OCI-LY3 (cell line): ENCODE measurements around the gene CREBBP.

Experiments used
- H2AFZ ChIP-seq: fragments of 200-600, 300-600 bp; shearing (Covaris generic); 2 replicates; pipeline ENCODE4 v1.6.0; 2014; ENCODE audit warnings: antibody characterized with exemption, low read depth, low read length
- H3K27ac ChIP-seq: fragments of 200-600, 300-600 bp; sonication (generic); 2 replicates; pipeline ENCODE4 v1.5.1; 2014; ENCODE audit warnings: mild to moderate bottlenecking, low read length, moderate library complexity, mixed read lengths
- H3K27me3 ChIP-seq: fragments of 200-600, 300-600 bp; sonication (generic); 2 replicates; pipeline ENCODE4 v1.6.1; 2014; ENCODE audit warnings: low read depth, low read length, mixed read lengths
- H3K36me3 ChIP-seq: fragments of 200-600, 300-600 bp; sonication (generic); replicated peaks from 2 replicates; pipeline ENCODE3; 2014; ENCODE audit warnings: low read depth, low read length, mixed read lengths
- H3K4me1 ChIP-seq: fragments of 300-600, 200-600 bp; sonication (generic); 2 replicates; pipeline ENCODE4 v1.6.1; 2014; ENCODE audit warnings: low read length, mixed read lengths
- H3K4me2 ChIP-seq: fragments of 200-600, 300-600 bp; sonication (generic); 2 replicates; pipeline ENCODE4 v1.6.1; 2014; ENCODE audit warnings: low read length, mixed read lengths
- H3K4me3 ChIP-seq: fragments of 300-600, 200-600 bp; sonication (generic); 2 replicates; pipeline ENCODE4 v1.5.1; 2014; ENCODE audit warnings: antibody characterized with exemption, mild to moderate bottlenecking, low read length, moderate library complexity
- H3K79me2 ChIP-seq: fragments of 300-600, 200-600 bp; shearing (Covaris generic); 2 replicates; pipeline ENCODE4 v1.6.1; 2014; ENCODE audit warnings: mild to moderate bottlenecking, low read length, mixed read lengths
- H3K9ac ChIP-seq: fragments of 300-600, 200-600 bp; shearing (Covaris generic); 2 replicates; pipeline ENCODE4 v1.6.0; 2014; ENCODE audit warnings: mild to moderate bottlenecking, low read length, moderate library complexity
- H3K9me3 ChIP-seq: fragments of 200-600, 300-600 bp; shearing (Covaris generic); 2 replicates; pipeline ENCODE4 v1.6.1; 2014; ENCODE audit warnings: low read length, mixed read lengths; ENCODE audit not compliant: insufficient read depth
- H4K20me1 ChIP-seq: fragments of 200-600, 300-600 bp; sonication (generic); 2 replicates; pipeline ENCODE4 v1.6.1; 2016; ENCODE audit warnings: low read length, mixed read lengths; ENCODE audit not compliant: insufficient read depth
- CTCF ChIP-seq: fragments of 200-600, 300-600 bp; sonication (generic); IDR thresholded peaks from 2 replicates; pipeline ENCODE4 v1.5.1; 2014; ENCODE audit warnings: antibody characterized with exemption, low read length, low read depth
- EZH2phosphoT487 ChIP-seq: fragments of 200-600 bp; shearing (Covaris generic); IDR thresholded peaks from 2 replicates; pipeline ENCODE4 v1.6.1; 2018; ENCODE audit warnings: antibody characterized with exemption, mixed run types, low read depth

The CREBBP gene

DNA sequence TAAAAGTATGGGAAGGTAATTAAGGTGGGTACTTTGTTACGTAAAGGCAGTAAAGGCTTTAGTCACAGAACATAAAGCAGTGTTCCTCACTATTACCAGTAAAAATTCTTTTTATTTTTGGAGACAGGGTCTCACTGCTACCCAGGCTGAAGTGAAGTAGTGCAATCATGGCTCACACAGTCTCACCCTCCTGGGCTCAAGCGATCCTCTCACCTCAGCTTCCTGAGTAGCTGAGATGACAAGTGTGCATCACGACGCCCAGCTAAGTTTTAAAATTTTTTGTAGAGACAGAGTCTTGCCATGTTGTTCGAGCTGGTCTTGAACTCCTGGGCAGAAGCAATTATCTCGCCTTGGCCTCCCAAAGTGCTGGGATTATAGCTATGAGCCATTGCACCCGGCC lies 80.5 kb downstream of the CREBBP start:
- Histone ChIP-seq H3K4me3 (no peak overlapping the region), H3K9me3 (no peaks in the 10 kb centered on the region), H4K20me1 (peaks cover 75% of the 10 kb centered on the region), H3K27me3 (0 out of 2 replicates have a peak, but pooled peaks cover 6% of the 10 kb centered on the region), H3K4me2 (no peak overlapping the region), H3K36me3 (no peaks in the 10 kb centered on the region), H3K27ac (no peak overlapping the region), H3K4me1 (peaks cover 24% of the 10 kb centered on the region), H3K9ac (no peak overlapping the region), H2AFZ (no peak overlapping the region), H3K79me2 (peaks cover 69% of the 10 kb centered on the region)
- TF ChIP-seq CTCF (no peak), EZH2phosphoT487 (no peak)

GRCh38 chr16:3799354-3799753 lies 81.2 kb downstream of the CREBBP start:
- H3K36me3 ChIP-seq = no peaks in the 10 kb centered on the region
- H3K9me3 ChIP-seq = no peaks in the 10 kb centered on the region
- no peak overlapping the region for H3K4me2 ChIP-seq
- no peak overlapping the region for H3K27ac ChIP-seq
- no peak overlapping the region for H3K4me3 ChIP-seq
- H3K27me3 ChIP-seq = 0 out of 2 replicates have a peak, but pooled peaks cover 6% of the 10 kb centered on the region
- H4K20me1 ChIP-seq = peaks cover 74% of the 10 kb centered on the region
- no peak for TF ChIP-seq CTCF
- no peak for TF ChIP-seq EZH2phosphoT487
- no peak overlapping the region for H3K9ac ChIP-seq
- peaks cover 69% of the 10 kb centered on the region for H3K79me2 ChIP-seq
- H2AFZ ChIP-seq = no peak overlapping the region
- H3K4me1 ChIP-seq = peaks cover 24% of the 10 kb centered on the region

DNA sequence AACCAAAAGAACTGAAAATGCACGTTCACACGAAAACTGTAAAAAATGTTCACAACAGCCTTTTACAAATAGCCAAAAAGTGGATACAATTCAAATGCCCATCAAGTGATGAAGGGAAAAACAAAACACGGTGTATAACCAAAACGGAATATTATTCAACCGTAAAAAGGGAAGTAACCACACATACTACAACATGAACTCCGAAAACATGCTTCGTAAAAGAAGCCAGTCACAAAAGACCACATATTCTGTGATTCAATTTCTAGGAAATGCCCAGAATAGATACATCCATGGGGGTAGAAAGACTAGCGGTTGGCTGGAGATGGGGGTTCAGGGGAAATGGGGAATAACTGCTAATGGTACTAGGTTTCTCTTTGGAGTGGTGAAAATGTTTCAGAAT lies 81.7 kb downstream of the CREBBP start:
- Histone ChIP-seq H3K9me3 (no peaks in the 10 kb centered on the region), H3K27ac (no peak overlapping the region), H3K9ac (no peak overlapping the region), H2AFZ (no peak overlapping the region), H3K4me1 (peaks cover 25% of the 10 kb centered on the region), H3K36me3 (no peaks in the 10 kb centered on the region), H3K27me3 (0 out of 2 replicates have a peak, but pooled peaks cover 6% of the 10 kb centered on the region), H3K4me3 (0 out of 2 replicates have a peak overlapping the region, but pooled peaks have one; percentile 54), H3K4me2 (peak overlapping the region; percentile 56), H4K20me1 (peaks cover 69% of the 10 kb centered on the region), H3K79me2 (peaks cover 67% of the 10 kb centered on the region)
- no peak for TF ChIP-seq EZH2phosphoT487
- no peak for TF ChIP-seq CTCF

GRCh38 chr16:3797904-3798811 lies 82.4 kb downstream of the CREBBP start:
- Histone ChIP-seq H3K9ac (no peak overlapping the region), H3K27ac (no peak overlapping the region), H3K36me3 (no peaks in the 10 kb centered on the region), H3K4me3 (peak overlapping the region; percentile 54), H2AFZ (no peak overlapping the region), H3K4me2 (peak overlapping the region; percentile 56), H3K27me3 (0 out of 2 replicates have a peak, but pooled peaks cover 6% of the 10 kb centered on the region), H4K20me1 (peaks cover 71% of the 10 kb centered on the region), H3K4me1 (peaks cover 32% of the 10 kb centered on the region), H3K79me2 (peaks cover 65% of the 10 kb centered on the region), H3K9me3 (no peaks in the 10 kb centered on the region)
- TF ChIP-seq CTCF (no peak), EZH2phosphoT487 (no peak)
